HG02759 (cell line): Measurements from ENCODE around the gene DHRS13.
A peak's percentile ranks its signal among the peaks of the same experiment; 100 is the strongest.
"Not testable (repeated sequence)": the region's sequence is repeated elsewhere in the genome, so short reads cannot be mapped to it uniquely, and the experiment has no call there.

ENCODE experiments used
- ATAC-seq: cut with Tn5 transposase; IDR thresholded peaks from one replicate; pipeline ENCODE4 v1.9.1; 2021; ENCODE audit warnings: mild to moderate bottlenecking, moderate library complexity; ENCODE audit not compliant: unreplicated experiment

The DHRS13 gene

DNA sequence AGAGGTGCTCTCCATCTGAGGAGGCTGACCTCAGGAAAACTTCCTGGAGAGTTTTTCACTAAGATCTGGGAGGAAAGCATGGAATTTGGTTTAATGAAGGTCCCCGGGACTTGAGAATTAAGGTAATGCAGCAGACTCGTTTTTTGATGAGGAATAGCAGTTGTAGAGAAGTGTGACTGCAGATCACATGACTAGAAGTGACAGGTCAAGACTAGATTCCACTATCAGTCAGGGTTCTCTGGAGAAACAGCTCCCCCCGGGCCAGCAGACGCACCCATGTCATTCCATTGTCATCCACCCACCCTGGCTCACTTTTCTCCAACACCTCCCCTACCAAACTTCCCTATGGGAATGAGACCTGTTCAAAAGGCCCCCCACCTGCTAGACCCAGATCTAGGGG is 1.9 kb upstream of the DHRS13 start:
- no peak for ATAC-seq

- ATAC-seq, result not testable (repeated sequence)
Observed at GRCh38 chr17:28903546-28903841, 615 bp upstream of the DHRS13 start.

DNA sequence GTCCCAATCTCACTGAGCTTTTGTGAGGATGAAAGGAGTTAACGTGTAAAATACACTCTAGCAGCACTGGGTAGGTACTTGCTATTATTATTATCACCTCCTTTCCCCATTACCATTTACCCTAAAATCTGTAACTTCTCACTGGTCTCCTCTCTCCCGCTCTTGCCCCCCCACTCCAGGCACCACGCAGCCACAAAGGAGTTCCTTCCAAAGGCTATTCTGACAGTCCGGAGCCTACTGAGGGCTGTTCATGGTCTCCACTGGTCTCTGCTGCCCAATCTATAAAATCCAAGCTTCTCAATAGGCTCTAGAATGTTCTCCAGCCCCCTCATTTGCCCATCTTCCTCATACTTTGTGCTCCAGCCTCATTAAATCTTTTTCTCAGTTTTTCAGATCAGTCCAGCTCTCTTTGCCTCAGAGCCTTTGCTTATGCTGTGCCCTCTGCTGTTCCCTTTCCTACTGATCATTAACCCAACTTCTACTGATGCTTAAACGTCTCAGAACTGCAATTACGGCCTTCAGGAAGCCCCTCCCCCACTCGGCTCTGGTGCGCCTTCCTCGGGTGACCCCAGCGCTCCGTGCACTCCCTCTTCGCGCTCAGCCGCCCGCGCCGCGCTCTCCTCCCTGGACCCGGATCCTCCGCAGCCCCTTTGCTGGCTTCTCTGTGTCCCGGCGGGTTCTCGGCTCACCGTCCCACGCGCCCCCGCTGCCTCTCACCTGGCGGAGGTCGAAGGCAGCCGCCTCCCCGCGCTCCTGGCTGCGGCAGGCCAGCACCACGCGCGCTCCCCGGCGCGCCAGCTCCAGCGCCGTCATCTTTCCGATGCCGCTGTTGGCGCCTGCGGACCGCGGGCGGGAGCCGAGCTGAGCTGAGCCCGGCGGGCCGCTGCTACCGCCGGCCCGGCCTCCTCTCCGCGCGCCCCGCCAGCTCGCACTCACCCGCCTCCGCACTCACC is 737 bp downstream of the DHRS13 start:
- ATAC-seq, result peak; percentile 36

GRCh38 chr17:28900986-28901726 is 1.7 kb downstream of the DHRS13 start:
- no peak for ATAC-seq

DNA sequence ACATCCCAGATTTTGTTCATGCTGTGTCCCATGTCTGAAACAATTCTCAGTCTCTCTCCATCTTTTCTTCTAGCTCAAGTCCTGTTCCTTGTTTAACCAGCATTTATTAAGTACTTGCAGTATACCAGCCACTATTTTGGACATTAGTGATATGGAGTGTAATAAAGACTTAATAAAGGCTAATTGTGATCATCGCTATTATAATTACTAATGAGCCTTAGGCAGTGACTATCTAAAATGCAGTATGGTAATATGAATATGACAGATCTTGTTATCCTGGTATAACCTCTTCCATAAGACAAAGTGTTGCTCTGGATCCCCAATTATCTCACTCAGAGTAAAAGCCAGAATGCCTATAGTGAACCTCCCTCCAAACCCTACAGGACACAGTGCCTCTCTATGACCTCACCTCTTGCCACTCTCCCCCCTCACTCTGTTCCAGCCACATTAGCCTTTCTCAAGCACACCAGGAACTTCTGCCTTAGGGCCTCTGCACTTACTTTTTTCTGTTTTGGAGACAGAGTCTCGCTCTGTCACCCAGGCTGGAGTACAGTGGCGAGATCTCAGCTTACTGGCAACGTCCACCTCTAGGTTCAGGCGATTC is 3.6 kb downstream of the DHRS13 start:
- no peak for ATAC-seq

DNA sequence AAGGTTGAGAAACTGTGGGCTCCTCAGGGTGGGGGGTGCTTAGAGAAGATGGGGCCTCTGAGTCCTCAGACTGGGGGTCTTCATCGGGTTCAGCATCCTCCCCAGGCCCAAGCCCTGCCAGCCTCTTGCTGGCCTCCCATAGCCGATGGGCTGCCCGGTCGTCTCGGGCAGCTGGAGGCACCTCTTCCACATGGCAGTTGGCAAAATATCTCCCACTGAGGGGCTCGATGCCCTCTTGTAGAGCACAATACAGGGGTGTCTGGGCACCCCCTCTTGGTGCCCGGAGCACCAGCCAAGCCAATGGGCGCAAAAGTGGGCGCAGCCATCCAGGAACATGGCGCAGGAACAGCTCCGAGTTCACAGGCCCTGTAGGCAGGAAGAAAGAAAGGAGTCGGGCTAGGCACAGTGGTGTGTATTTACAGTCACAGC is 4.3 kb downstream of the DHRS13 start:
- no peak for ATAC-seq

DNA sequence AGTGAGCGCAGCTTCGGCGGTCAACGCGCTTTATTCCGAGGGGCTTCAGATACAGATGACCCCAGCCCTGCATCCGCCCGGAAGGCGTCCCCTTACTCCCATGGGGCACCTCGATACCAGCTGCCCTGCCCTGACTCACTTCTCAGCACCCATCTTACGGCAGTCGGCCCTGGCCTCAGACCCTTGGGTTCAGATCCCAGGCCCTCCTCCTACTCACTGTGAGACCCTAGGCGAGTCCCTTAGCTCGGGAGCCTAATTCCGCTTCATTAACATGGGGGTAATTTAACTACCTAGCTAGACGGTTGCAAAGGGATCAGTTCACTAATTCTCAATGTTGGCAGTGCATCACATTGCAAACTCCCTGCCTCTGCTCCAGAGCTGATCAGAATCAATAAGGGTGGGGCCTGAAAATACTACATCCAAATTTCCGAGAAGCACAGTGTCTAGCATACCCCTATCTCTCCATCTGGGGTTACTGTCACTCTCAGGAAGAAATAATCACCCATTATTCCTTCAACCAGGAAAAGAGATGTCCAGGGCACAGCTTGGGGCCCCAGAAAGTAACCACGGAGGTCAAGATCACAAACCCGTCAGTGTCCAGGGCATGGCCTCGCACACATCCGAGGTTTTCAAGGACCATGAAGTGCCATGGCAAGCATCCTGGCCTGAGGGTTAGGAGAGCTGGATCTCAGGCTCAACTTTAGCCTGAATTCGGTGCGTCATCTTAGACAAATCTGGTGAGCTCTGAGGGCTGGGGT is 4.9 kb downstream of the DHRS13 start:
- ATAC-seq, result peak; percentile 6

- ATAC-seq, result peak; percentile 40
Observed at GRCh38 chr17:28896884-28897768, 5.8 kb downstream of the DHRS13 start, which contains the start of gene FLOT2. FLOT2 (minus strand) TSS chr17:28897733; CDS start chr17:28897574, 159 bp downstream.

DNA sequence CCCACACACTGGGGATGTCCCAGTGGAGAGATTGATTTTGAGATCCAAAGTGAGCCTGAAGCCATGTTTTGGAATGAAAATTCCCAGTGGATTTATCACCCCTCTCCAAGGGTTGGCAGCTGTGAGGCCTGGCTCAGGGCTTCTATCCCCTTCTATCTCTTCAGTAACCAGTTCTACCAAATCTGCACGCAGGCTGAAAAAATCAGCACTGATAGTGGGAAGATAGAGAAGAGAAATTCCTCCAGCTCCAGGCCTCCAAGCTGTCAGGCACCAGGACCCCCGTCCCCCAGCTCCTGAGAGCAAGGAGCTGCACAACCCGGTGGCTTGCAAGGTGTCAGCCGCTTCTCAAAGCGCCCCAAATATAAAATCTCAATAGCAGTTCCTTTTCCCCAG is 6.4 kb downstream of the DHRS13 start:
- ATAC-seq, result no peak

GRCh38 chr17:28895794-28896447 is 7.0 kb downstream of the DHRS13 start:
- no peak for ATAC-seq

DNA sequence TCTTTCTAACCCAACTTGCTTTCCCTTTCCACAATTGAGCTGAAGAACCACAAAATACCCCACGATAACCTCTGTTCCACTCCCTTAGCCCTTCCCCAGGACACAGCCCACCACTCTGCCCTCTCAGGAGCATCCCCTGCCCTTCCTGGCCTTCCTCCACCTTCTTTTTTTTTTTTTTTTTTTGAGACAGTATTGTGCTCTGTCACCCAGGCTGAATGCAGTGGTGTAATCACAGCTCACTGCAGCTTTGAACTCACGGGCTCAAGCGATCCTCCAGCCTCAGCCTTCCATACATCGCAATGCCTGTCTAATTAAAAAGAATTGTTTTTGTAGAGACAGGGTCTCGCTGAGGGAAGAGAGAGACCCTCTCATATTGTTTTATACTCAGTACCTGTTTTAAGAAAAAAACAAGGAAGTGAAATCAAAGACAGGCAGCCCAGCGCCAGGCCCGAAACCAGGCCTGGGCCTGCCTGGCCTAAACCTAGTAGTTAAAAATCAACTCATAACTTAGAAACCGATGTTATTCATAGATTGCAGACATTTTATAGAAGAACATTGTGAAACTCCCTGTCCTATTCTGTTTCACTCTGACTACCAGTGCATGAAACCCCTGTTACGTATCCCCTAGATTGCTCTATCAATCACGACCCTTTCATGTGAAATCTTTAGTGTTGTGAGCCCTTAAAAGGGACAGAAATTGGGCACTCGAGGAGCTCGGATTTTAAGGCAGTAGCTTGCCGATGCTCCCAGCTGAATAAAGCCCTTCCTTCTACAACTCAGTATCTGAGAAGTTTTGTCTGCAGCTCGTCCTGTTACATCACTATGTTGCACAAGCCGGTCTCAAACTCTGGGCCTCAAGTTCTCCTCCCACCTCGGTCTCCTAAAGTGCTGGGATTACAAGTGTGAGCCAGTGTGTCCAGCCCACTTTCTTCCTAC is 9.4 kb downstream of the DHRS13 start:
- ATAC-seq, result not testable (repeated sequence)

GRCh38 chr17:28892024-28892423 is 10.9 kb downstream of the DHRS13 start:
- ATAC-seq, result peak; percentile 37

- ATAC-seq, result no peak
Observed at GRCh38 chr17:28891201-28891600, 11.7 kb downstream of the DHRS13 start.

DNA sequence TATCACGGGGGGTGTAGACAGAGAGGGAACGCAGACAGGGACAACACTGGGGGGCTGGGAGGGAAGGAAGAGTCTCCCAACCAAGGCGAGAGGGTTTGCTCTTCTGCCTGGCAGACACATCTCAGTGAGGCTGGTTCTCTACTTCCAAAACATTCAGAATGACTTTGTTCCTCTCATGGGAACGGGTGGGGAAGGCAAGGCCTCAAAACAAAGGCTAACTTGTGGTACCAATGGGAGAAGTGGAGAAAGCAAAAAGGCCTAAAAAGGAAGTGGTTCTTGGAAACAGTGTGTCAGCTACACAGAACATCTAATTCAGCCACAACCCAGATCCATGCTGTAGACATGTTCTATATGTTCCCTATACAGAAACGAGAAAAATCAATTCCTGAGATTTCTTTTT is 12.9 kb downstream of the DHRS13 start:
- no peak for ATAC-seq

DNA sequence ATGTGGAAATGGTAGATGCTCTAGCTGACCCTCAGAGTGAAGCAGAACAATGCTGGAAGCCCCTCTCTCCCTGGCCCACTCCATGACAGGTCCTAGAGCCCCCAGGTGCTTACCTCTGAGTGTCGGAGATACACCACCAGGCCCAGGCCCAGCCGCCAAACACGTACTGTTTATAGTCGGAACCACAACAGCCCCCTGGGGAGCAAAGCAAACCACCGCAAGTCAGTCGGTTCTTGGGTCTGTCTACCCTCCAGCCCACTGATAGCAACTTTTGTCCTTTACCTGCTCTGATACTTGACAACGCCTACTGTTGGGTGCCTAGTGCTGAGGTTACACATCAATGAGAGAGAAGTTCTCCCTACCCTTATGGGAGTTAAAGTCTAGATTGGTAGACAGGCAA is 14.0 kb downstream of the DHRS13 start:
- ATAC-seq, result no peak

- no peak for ATAC-seq
Observed at GRCh38 chr17:28887871-28888471, 14.9 kb downstream of the DHRS13 start.

- ATAC-seq, result no peak
Observed at GRCh38 chr17:28885951-28886350, 16.9 kb downstream of the DHRS13 start.

- ATAC-seq, result no peak
Observed at GRCh38 chr17:28885363-28885762, 17.5 kb downstream of the DHRS13 start.
